ENCODE results near the gene KRTAP5-11.

The KRTAP5-11 gene

DNA sequence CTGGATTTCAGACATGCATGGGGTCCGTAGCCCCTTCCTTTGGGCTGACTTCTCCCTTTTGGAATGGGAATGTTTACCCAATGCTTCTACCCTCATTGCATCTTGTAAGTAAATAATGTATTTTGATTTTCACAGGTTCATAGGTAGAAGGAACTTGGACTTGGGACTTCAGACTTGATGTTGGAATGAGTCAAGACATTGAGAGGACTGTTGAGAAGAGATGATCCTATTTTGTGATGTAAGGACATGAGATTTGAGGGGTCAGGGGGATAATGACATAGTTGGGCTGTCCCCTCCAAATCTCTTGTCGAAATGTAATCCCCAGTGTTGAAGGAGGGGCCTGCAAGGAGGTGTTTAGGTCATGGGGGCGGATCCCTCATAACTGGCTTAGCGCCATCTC is 18.2 kb downstream of the KRTAP5-11 start:
- DNase-seq = no peak
- in situ Hi-C loops (cut with HindIII; ENCODE audit: low pct_ligation_motif_present, low sequenced_read_pairs) = no loop called here
- TF ChIP-seq, protein P1, sequence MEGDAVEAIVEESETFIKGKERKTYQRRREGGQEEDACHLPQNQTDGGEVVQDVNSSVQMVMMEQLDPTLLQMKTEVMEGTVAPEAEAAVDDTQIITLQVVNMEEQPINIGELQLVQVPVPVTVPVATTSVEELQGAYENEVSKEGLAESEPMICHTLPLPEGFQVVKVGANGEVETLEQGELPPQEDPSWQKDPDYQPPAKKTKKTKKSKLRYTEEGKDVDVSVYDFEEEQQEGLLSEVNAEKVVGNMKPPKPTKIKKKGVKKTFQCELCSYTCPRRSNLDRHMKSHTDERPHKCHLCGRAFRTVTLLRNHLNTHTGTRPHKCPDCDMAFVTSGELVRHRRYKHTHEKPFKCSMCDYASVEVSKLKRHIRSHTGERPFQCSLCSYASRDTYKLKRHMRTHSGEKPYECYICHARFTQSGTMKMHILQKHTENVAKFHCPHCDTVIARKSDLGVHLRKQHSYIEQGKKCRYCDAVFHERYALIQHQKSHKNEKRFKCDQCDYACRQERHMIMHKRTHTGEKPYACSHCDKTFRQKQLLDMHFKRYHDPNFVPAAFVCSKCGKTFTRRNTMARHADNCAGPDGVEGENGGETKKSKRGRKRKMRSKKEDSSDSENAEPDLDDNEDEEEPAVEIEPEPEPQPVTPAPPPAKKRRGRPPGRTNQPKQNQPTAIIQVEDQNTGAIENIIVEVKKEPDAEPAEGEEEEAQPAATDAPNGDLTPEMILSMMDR (IDR thresholded peaks at IDR 0.05; ENCODE audit: low read depth, low read length, missing control alignments) = no peak
- H3K4me3 ChIP-seq (ENCODE audit: low read depth, low read length) = no peak overlapping the region
- H3K36me3 ChIP-seq (replicated peaks) = no peaks in the 10 kb centered on the region
- no peak overlapping the region for H3K27ac ChIP-seq
- no peaks in the 10 kb centered on the region for H3K27me3 ChIP-seq (replicated peaks)

DNA sequence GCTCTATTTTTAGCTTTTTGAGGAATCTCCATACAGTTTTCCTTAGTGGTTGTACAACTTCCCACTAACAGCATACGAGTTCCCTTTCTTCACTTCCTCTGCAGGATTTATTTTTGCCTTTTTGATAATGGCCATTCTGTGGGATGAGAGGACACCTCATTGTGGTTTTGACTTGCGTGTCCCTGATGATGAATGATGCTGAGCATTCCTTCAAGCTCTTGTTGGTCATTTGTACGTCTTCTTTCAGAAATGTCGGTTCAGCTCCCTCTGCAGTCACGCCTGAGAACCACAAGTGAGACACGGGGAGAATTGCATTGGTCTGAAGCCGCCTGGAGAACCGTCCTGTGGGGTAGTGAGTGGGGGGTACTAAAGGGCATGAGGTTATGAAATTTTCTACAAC is 19.3 kb downstream of the KRTAP5-11 start:
- Histone ChIP-seq H3K4me3 (ENCODE audit: low read depth, low read length) (no peak overlapping the region), H3K27me3 (replicated peaks) (no peaks in the 10 kb centered on the region), H3K36me3 (replicated peaks) (no peaks in the 10 kb centered on the region), H3K27ac (no peak overlapping the region)
- DNase-seq = peak; percentile 72
- TF ChIP-seq, protein P1 (IDR thresholded peaks at IDR 0.05; ENCODE audit: low read depth, low read length, missing control alignments) = peak; percentile 64
- in situ Hi-C loops (cut with HindIII; ENCODE audit: low pct_ligation_motif_present, low sequenced_read_pairs) = no loop called here

DNA sequence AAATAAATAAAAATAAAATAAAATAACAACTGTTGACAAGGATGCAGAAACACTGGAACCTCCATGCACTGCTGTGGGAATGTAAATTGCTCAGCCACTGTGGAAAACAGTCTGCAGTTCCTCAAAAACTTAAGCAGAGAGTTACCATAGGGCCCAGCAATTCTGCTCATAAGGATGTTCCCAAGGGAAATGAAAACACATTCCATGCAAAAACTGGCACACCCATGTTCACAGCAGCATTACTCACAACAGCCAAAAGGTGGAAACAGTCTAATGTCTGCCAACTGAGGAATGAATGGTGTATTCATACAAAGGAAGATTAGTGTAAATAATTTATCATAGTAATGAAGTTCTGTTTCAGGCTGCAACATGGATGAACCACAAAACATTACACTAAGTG is 20.6 kb downstream of the KRTAP5-11 start:
- Histone ChIP-seq H3K36me3 (replicated peaks) (no peaks in the 10 kb centered on the region), H3K27me3 (replicated peaks) (no peaks in the 10 kb centered on the region), H3K27ac (no peak overlapping the region), H3K4me3 (ENCODE audit: low read depth, low read length) (no peak overlapping the region)
- TF ChIP-seq, protein P1 (IDR thresholded peaks at IDR 0.05; ENCODE audit: low read depth, low read length, missing control alignments) = no peak
- DNase-seq = no peak
- in situ Hi-C loops (cut with HindIII; ENCODE audit: low pct_ligation_motif_present, low sequenced_read_pairs) = no loop called here

DNA sequence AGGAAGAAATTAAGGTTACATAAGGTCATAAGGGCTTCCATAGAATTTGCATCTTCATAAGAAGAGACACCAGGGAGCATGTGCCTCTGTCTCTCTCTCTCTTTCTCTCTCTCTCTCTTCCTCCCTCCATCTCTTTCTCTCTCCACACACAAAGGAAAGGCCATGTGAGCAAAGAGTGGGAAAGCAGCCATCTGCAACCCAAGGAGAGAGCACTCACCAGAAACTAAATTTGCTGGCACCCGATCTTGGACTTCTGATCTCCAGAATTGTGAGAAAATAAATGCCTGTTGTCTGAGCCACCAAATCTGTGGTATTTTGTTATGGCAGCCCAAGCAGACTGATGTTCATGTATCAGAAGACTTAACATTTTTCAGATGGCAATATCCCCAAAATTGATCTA is 23.7 kb downstream of the KRTAP5-11 start:
- no peak overlapping the region for H3K27ac ChIP-seq
- no peaks in the 10 kb centered on the region for H3K36me3 ChIP-seq (replicated peaks)
- in situ Hi-C loops (cut with HindIII; ENCODE audit: low pct_ligation_motif_present, low sequenced_read_pairs) = no loop called here
- no peak overlapping the region for H3K4me3 ChIP-seq (ENCODE audit: low read depth, low read length)
- no peaks in the 10 kb centered on the region for H3K27me3 ChIP-seq (replicated peaks)
- TF ChIP-seq, protein P1 (IDR thresholded peaks at IDR 0.05; ENCODE audit: low read depth, low read length, missing control alignments) = no peak
- DNase-seq = no peak

DNA sequence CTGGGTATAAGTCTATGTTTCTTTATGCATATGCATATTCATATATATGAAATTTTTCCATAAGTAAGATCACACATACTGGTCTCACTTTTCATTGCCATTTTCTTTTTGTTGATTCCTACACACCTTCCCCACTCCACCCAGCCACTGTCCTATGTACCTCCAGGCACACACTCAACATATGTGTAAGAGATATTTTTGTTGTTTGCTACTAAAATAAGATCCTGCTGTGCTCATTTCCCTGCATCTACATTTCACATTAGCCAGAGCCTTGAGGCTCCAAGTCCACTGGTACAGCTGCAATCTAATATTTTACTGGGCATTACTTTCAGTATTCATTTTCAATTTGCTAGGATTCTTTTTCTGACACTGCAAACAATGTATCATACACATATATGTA is 25.4 kb downstream of the KRTAP5-11 start:
- DNase-seq = no peak
- H3K36me3 ChIP-seq (replicated peaks) = no peaks in the 10 kb centered on the region
- TF ChIP-seq, protein P1 (IDR thresholded peaks at IDR 0.05; ENCODE audit: low read depth, low read length, missing control alignments) = no peak
- in situ Hi-C loops (cut with HindIII; ENCODE audit: low pct_ligation_motif_present, low sequenced_read_pairs) = no loop called here
- no peaks in the 10 kb centered on the region for H3K27me3 ChIP-seq (replicated peaks)
- H3K27ac ChIP-seq = no peak overlapping the region
- no peak overlapping the region for H3K4me3 ChIP-seq (ENCODE audit: low read depth, low read length)

DNA sequence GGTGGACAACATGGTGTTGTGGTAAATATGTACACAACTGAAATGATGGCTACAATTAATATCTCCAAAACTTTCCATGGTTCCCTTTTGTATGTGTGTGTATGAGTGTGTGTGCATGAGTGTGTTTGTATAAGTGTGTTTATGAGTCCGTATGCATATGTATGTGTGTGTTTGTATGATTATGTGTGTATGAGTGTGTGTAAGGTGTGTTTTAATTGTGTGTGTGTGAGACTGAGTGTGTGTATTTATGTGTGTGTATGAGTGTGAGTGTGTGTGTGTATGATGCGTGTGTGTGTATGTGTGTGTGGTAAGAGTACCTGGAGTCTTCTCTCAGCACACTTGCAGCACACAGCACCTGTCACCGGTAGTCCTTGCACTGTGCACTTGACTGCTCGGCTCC is 26.7 kb downstream of the KRTAP5-11 start:
- TF ChIP-seq, protein P1 (IDR thresholded peaks at IDR 0.05; ENCODE audit: low read depth, low read length, missing control alignments) = no peak
- in situ Hi-C loops (cut with HindIII; ENCODE audit: low pct_ligation_motif_present, low sequenced_read_pairs) = no loop called here
- H3K36me3 ChIP-seq (replicated peaks) = no peaks in the 10 kb centered on the region

More for the DNA sequence above, 26.7 kb downstream of the KRTAP5-11 start:
- no peaks in the 10 kb centered on the region for H3K27me3 ChIP-seq (replicated peaks)
- H3K27ac ChIP-seq = no peak overlapping the region
- DNase-seq = no peak
- no peak overlapping the region for H3K4me3 ChIP-seq (ENCODE audit: low read depth, low read length)
